Measurements from ENCODE around the gene MPIG6B.

Gene MPIG6B

GRCh38 chr6:31687860-31688693 lies 35.1 kb upstream of the MPIG6B start:
- Histone ChIP-seq H3K36me3 (ENCODE audit: control insufficient read depth, insufficient read depth, low read length) (peaks cover 71% of the 10 kb centered on the region), H3K4me1 (ENCODE audit: control insufficient read depth, insufficient read depth, low read length) (peaks cover 7% of the 10 kb centered on the region; the same call in 1 of the 2 replicates), H3K27ac (ENCODE audit: low read depth, low read length) (no peak overlapping the region), H3K9ac (ENCODE audit: low read depth, low read length) (no peak overlapping the region), H3K27me3 (ENCODE audit: control insufficient read depth, insufficient read depth, low read length) (no peaks in the 10 kb centered on the region), H3K9me3 (ENCODE audit: control insufficient read depth, insufficient read depth, low read length) (no peaks in the 10 kb centered on the region), H3K4me3 (ENCODE audit: low read depth, low read length) (no peak overlapping the region)

DNA sequence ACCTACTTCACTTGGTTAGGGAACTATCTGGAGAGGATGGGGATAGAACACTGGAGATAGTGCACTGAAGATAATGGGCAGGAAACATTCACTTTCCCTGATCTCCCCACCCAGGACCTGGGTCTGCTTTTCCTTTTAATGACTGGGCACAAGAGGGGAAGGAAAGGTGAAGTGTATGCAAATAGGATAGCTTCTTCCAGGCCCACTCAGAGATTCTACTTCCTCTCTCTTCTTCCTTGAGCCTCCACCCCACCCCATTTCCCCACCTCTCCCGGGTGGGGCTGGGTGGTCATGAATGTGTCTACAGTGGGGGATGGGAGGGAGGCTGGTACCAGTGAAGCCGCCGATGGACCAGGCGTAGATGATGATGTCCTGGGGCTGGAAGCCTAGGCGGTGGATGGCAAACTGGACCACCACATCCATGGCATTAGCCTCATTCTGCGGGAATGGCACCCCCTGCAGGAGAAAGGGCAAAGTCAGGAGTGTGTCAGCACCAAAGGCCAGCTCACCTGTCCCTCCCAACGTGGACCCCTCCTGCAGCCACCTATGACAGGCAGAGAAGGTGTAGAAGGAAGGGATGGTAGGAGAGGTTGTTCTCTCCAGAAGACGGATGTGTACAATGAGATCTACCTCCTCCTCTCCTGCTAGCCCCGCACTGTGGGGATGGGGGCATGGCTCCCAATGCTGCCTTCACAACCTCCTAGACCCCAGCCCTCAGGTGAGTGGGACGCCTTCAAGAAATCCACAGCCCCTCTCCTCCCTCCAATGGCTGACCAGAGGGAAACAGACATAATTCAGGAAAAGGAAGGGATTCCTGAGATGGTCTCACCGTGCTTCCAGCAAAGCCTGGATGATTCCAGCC lies 33.7 kb upstream of the MPIG6B start:
- no peaks in the 10 kb centered on the region for H3K27me3 ChIP-seq (ENCODE audit: control insufficient read depth, insufficient read depth, low read length)
- peaks cover 4% of the 10 kb centered on the region; the same call in 1 of the 2 replicates for H3K4me1 ChIP-seq (ENCODE audit: control insufficient read depth, insufficient read depth, low read length)
- H3K36me3 ChIP-seq (ENCODE audit: control insufficient read depth, insufficient read depth, low read length): peaks cover 82% of the 10 kb centered on the region
- no peaks in the 10 kb centered on the region for H3K9me3 ChIP-seq (ENCODE audit: control insufficient read depth, insufficient read depth, low read length)
- no peak overlapping the region for H3K9ac ChIP-seq (ENCODE audit: low read depth, low read length)
- H3K4me3 ChIP-seq (ENCODE audit: low read depth, low read length): no peak overlapping the region
- peak overlapping the region; percentile 14 for H3K27ac ChIP-seq (ENCODE audit: low read depth, low read length)

GRCh38 chr6:31690231-31691077 lies 32.7 kb upstream of the MPIG6B start:
- peak overlapping the region; percentile 59 for H3K27ac ChIP-seq (ENCODE audit: low read depth, low read length)
- H3K4me1 ChIP-seq (ENCODE audit: control insufficient read depth, insufficient read depth, low read length): peaks cover 4% of the 10 kb centered on the region; the same call in 1 of the 2 replicates
- no peak overlapping the region for H3K4me3 ChIP-seq (ENCODE audit: low read depth, low read length)
- H3K9me3 ChIP-seq (ENCODE audit: control insufficient read depth, insufficient read depth, low read length): no peaks in the 10 kb centered on the region
- no peaks in the 10 kb centered on the region for H3K27me3 ChIP-seq (ENCODE audit: control insufficient read depth, insufficient read depth, low read length)
- no peak overlapping the region for H3K9ac ChIP-seq (ENCODE audit: low read depth, low read length)
- H3K36me3 ChIP-seq (ENCODE audit: control insufficient read depth, insufficient read depth, low read length): peaks cover 90% of the 10 kb centered on the region

GRCh38 chr6:31691078-31691463 lies 32.1 kb upstream of the MPIG6B start:
- no peaks in the 10 kb centered on the region for H3K9me3 ChIP-seq (ENCODE audit: control insufficient read depth, insufficient read depth, low read length)
- H3K27ac ChIP-seq (ENCODE audit: low read depth, low read length): peak overlapping the region; percentile 59
- no peak overlapping the region for H3K4me3 ChIP-seq (ENCODE audit: low read depth, low read length)
- H3K27me3 ChIP-seq (ENCODE audit: control insufficient read depth, insufficient read depth, low read length): no peaks in the 10 kb centered on the region
- no peak overlapping the region for H3K9ac ChIP-seq (ENCODE audit: low read depth, low read length)
- H3K36me3 ChIP-seq (ENCODE audit: control insufficient read depth, insufficient read depth, low read length): peaks cover 86% of the 10 kb centered on the region
- peaks cover 4% of the 10 kb centered on the region; the same call in 1 of the 2 replicates for H3K4me1 ChIP-seq (ENCODE audit: control insufficient read depth, insufficient read depth, low read length)

DNA sequence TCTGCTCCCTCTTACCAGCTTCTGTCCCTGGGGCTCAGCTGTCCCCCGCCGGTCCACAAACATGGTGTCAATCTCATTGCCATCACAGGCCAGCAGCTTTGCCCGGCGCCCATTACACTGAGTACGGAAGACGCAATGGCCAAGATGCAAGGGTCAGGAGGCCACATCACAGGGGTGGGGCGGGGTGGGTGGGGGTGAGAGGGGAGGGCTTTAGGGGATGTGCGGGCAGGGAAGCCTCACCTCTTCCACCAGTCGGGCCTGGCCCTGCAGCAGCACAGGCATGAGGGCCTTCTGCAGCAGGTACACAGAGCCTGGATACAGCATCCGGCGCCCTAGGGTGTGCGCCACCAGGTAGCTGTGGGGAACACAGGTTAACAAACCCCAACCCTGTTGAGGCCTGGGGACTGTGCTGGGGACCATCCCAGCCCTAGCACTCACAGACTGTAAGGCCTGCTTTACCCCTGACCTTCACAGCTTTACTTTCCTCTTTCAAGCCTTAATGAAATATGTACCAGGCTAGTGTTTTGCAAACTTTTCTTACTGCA lies 31.5 kb upstream of the MPIG6B start:
- H3K27ac ChIP-seq (ENCODE audit: low read depth, low read length): no peak overlapping the region
- peaks cover 85% of the 10 kb centered on the region for H3K36me3 ChIP-seq (ENCODE audit: control insufficient read depth, insufficient read depth, low read length)
- no peaks in the 10 kb centered on the region for H3K9me3 ChIP-seq (ENCODE audit: control insufficient read depth, insufficient read depth, low read length)
- no peak overlapping the region for H3K4me3 ChIP-seq (ENCODE audit: low read depth, low read length)
- peaks cover 4% of the 10 kb centered on the region; the same call in 1 of the 2 replicates for H3K4me1 ChIP-seq (ENCODE audit: control insufficient read depth, insufficient read depth, low read length)
- H3K27me3 ChIP-seq (ENCODE audit: control insufficient read depth, insufficient read depth, low read length): no peaks in the 10 kb centered on the region
- no peak overlapping the region for H3K9ac ChIP-seq (ENCODE audit: low read depth, low read length)

DNA sequence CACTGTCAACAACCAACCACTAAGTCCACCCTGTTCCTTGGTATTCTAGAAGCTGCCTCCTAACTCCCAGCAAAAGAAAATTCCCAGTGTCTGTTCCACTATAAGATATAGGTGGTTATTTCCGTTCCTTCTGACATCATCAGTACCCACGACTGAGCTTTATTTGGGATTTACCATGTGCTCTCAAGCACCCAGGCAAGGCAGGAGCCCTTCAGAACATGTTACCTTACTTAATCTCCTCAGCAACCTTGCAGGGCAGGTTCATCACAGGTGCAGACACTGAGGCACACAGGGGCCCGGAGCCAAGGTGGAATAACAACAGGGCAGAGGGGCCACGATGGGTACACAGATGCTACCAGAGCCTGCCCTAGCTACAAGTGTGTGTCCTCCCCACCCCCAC lies 30.8 kb upstream of the MPIG6B start:
- Histone ChIP-seq H3K27me3 (ENCODE audit: control insufficient read depth, insufficient read depth, low read length) (no peaks in the 10 kb centered on the region), H3K36me3 (ENCODE audit: control insufficient read depth, insufficient read depth, low read length) (peaks cover 83% of the 10 kb centered on the region), H3K9ac (ENCODE audit: low read depth, low read length) (no peak overlapping the region), H3K9me3 (ENCODE audit: control insufficient read depth, insufficient read depth, low read length) (no peaks in the 10 kb centered on the region), H3K4me1 (ENCODE audit: control insufficient read depth, insufficient read depth, low read length) (peaks cover 4% of the 10 kb centered on the region; the same call in 1 of the 2 replicates), H3K4me3 (ENCODE audit: low read depth, low read length) (no peak overlapping the region), H3K27ac (ENCODE audit: low read depth, low read length) (no peak overlapping the region)

- H3K4me3 ChIP-seq (ENCODE audit: low read depth, low read length): no peak overlapping the region
- no peak overlapping the region for H3K27ac ChIP-seq (ENCODE audit: low read depth, low read length)
- no peaks in the 10 kb centered on the region for H3K27me3 ChIP-seq (ENCODE audit: control insufficient read depth, insufficient read depth, low read length)
- peaks cover 4% of the 10 kb centered on the region; the same call in 1 of the 2 replicates for H3K4me1 ChIP-seq (ENCODE audit: control insufficient read depth, insufficient read depth, low read length)
- H3K36me3 ChIP-seq (ENCODE audit: control insufficient read depth, insufficient read depth, low read length): peaks cover 78% of the 10 kb centered on the region
- no peak overlapping the region for H3K9ac ChIP-seq (ENCODE audit: low read depth, low read length)
- H3K9me3 ChIP-seq (ENCODE audit: control insufficient read depth, insufficient read depth, low read length): no peaks in the 10 kb centered on the region
These were observed 30.3 kb upstream of the MPIG6B start for GRCh38 chr6:31692886-31693285.

- H3K27ac ChIP-seq (ENCODE audit: low read depth, low read length): no peak overlapping the region
- peaks cover 72% of the 10 kb centered on the region for H3K36me3 ChIP-seq (ENCODE audit: control insufficient read depth, insufficient read depth, low read length)
- H3K9ac ChIP-seq (ENCODE audit: low read depth, low read length): no peak overlapping the region
- H3K4me1 ChIP-seq (ENCODE audit: control insufficient read depth, insufficient read depth, low read length): no peaks in the 10 kb centered on the region; the same call in 1 of the 2 replicates
- no peaks in the 10 kb centered on the region for H3K27me3 ChIP-seq (ENCODE audit: control insufficient read depth, insufficient read depth, low read length)
- H3K4me3 ChIP-seq (ENCODE audit: low read depth, low read length): no peak overlapping the region
- no peaks in the 10 kb centered on the region for H3K9me3 ChIP-seq (ENCODE audit: control insufficient read depth, insufficient read depth, low read length)
These were observed 29.6 kb upstream of the MPIG6B start for GRCh38 chr6:31693535-31693934.

- Histone ChIP-seq H3K9me3 (ENCODE audit: control insufficient read depth, insufficient read depth, low read length) (no peaks in the 10 kb centered on the region), H3K4me1 (ENCODE audit: control insufficient read depth, insufficient read depth, low read length) (0 out of 2 replicates have a peak, but pooled peaks cover 7% of the 10 kb centered on the region), H3K4me3 (ENCODE audit: low read depth, low read length) (no peak overlapping the region), H3K27me3 (ENCODE audit: control insufficient read depth, insufficient read depth, low read length) (no peaks in the 10 kb centered on the region), H3K27ac (ENCODE audit: low read depth, low read length) (no peak overlapping the region), H3K9ac (ENCODE audit: low read depth, low read length) (no peak overlapping the region), H3K36me3 (ENCODE audit: control insufficient read depth, insufficient read depth, low read length) (peaks cover 52% of the 10 kb centered on the region)
These were observed 25.6 kb upstream of the MPIG6B start for GRCh38 chr6:31697555-31697954.

- Histone ChIP-seq H3K4me1 (ENCODE audit: control insufficient read depth, insufficient read depth, low read length) (0 out of 2 replicates have a peak, but pooled peaks cover 7% of the 10 kb centered on the region), H3K4me3 (ENCODE audit: low read depth, low read length) (no peak overlapping the region), H3K27me3 (ENCODE audit: control insufficient read depth, insufficient read depth, low read length) (no peaks in the 10 kb centered on the region), H3K36me3 (ENCODE audit: control insufficient read depth, insufficient read depth, low read length) (peaks cover 28% of the 10 kb centered on the region), H3K9ac (ENCODE audit: low read depth, low read length) (no peak overlapping the region), H3K27ac (ENCODE audit: low read depth, low read length) (no peak overlapping the region), H3K9me3 (ENCODE audit: control insufficient read depth, insufficient read depth, low read length) (no peaks in the 10 kb centered on the region)
These were observed 22.3 kb upstream of the MPIG6B start for GRCh38 chr6:31700740-31701401.
